ENCODE results near the gene ZNF76. TPM values are rescaled to one million over a fixed set of nuclear protein-coding genes. Genes with fewer than 3 reads are reported as not detected.

The ZNF76 gene
- total and polyA plus RNA-seq, 2 donors (not counting 3 experiments of a cell fraction or from before 2014, with no cell fraction given) = 27.9 to 34.6 TPM

- BruUV-seq (replicated peaks) = no TSS peak
- Histone ChIP-seq H4K20me1 (replicated peaks; ENCODE audit: control insufficient read depth, extremely low read depth, insufficient read depth, low read length) (no peaks in the 10 kb centered on the region), H3K9me1 (replicated peaks; ENCODE audit: control insufficient read depth, extremely low read depth, insufficient read depth, low read length) (no peaks in the 10 kb centered on the region), H2AFZ (ENCODE audit: low read depth, low read length) (no peak overlapping the region), H3K4me2 (ENCODE audit: insufficient read depth, low read length) (no peak overlapping the region), H3K9ac (replicated peaks; ENCODE audit: extremely low read depth, insufficient read depth, low read length) (no peak overlapping the region), H3K9me3 (replicated peaks; ENCODE audit: control insufficient read depth, insufficient read depth, low read length) (no peaks in the 10 kb centered on the region), H3K4me3 (replicated peaks in 1 of 3; ENCODE audit: insufficient read depth in 1 of 3, low read depth in 1 of 3, low read length in 3 of 3) (no peak overlapping the region), H3K27me3 (ENCODE audit: control insufficient read depth in 2 of 2, insufficient read depth in 2 of 2, low read length in 2 of 2) (peaks cover 9 to 15% of the 10 kb centered on the region in 2 experiments), H3K36me3 (ENCODE audit: control insufficient read depth in 2 of 2, extremely low read depth in 1 of 2, insufficient read depth in 2 of 2, low read length in 2 of 2) (no peaks in the 10 kb centered on the region), H3K79me2 (ENCODE audit: control insufficient read depth, insufficient read depth, low read length) (no peaks in the 10 kb centered on the region), H3K27ac (ENCODE audit: insufficient read depth, low read depth, low read length) (no peak overlapping the region), H3K4me1 (ENCODE audit: control insufficient read depth, extremely low read depth, insufficient read depth, low read length) (peaks cover 5% of the 10 kb centered on the region)
- POLR2A ChIA-PET = no interaction called here
- intact Hi-C loops (cut with micrococcal nuclease) = no loop called here
- CTCF ChIA-PET = interaction anchor here (0.9 to 2.7 kb wide), 3 partner anchors 22 to 130 kb away, joined by 3 to 23 read pairs (median 4); partner anchors contain the start of genes DEF6 and PPARD
- dilution Hi-C loops (cut with MboI; ENCODE audit: extremely low pct_ligation_motif_present, low sequenced_read_pairs) = no loop called here
- FAIRE-seq (no peak), DNase-seq (ENCODE audit: low read depth, low spot score) (no peak)
- no peak for TF ChIP-seq GATA2 (IDR thresholded peaks at IDR 0.05; ENCODE audit: insufficient read depth, insufficient read length, low read depth, low read length)
- no peak for TF ChIP-seq MYC (IDR thresholded peaks at IDR 0.05; ENCODE audit: low read depth, low read length)
- TF ChIP-seq FOS (IDR thresholded peaks at IDR 0.05; ENCODE audit: borderline replicate concordance, insufficient read depth, low read length) = no peak
- TF ChIP-seq POLR2A (IDR thresholded peaks at IDR 0.05; ENCODE audit: low read depth, low read length) = no peak
- no peak for TF ChIP-seq POLR2AphosphoS5 (IDR thresholded peaks at IDR 0.05; ENCODE audit: insufficient read depth, low read depth, low read length)
- TF ChIP-seq JUN (IDR thresholded peaks at IDR 0.05; ENCODE audit: borderline replicate concordance, insufficient read depth, insufficient read length, low read depth) = no peak
- TF ChIP-seq CTCF (IDR thresholded peaks at IDR 0.05; ENCODE audit: extremely low read depth in 1 of 2, insufficient read depth in 1 of 2, low read depth in 1 of 2, low read length in 2 of 2) = no peak
- TF ChIP-seq MAX (IDR thresholded peaks at IDR 0.05; ENCODE audit: insufficient read depth, insufficient read length) = no peak
- no peak for TF ChIP-seq EZH2 (IDR thresholded peaks at IDR 0.05; ENCODE audit: borderline replicate concordance, low read depth, low read length, severe bottlenecking)
These were observed 60.5 kb downstream of the ZNF76 start for GRCh38 chr6:35320031-35320410.
